ENCODE data around the gene PCSK4. TPM values are rescaled to one million over a fixed set of nuclear protein-coding genes. Genes with fewer than 3 reads are reported as not detected.
A peak's percentile ranks its signal among the peaks of the same experiment; 100 is the strongest.

PCSK4 gene
- total and polyA plus RNA-seq, 10 of the 15 experiments (the other 5 are each of a cell fraction or from before 2014, with no cell fraction given), result 0.27 to 0.99 (median 0.40) TPM; not detected in 3

GRCh38 chr19:1438035-1438932, 51.9 kb downstream of the PCSK4 start, which contains the start of gene RPS15:
Gene RPS15, plus strand, starts transcription at chr19:1438396. Its CDS starts 30 bp downstream, at chr19:1438426.
- DNase-seq (ENCODE audit: low read depth, low spot score) (peak; percentile 84), ATAC-seq (peak; percentile 91), FAIRE-seq (peak; percentile 98)
- peak within 1 kb of the TSS; percentile 77 for H2AFZ ChIP-seq (ENCODE audit: control insufficient read depth, low read depth, low read length)
- intact Hi-C loops (cut with micrococcal nuclease; ENCODE audit: unreplicated experiment), result no loop called here
- in situ Hi-C loops (cut with MboI), result no loop called here
- H3K9ac ChIP-seq (ENCODE audit: control insufficient read depth, insufficient read depth, low read length), result peak within 1 kb of the TSS; percentile 86
- H3K27ac ChIP-seq (ENCODE audit: control insufficient read depth, insufficient read depth), result peak within 1 kb of the TSS; percentile 93
- peaks cover 30% of the 10 kb centered on the region for H3K79me2 ChIP-seq (ENCODE audit: control insufficient read depth, insufficient read depth, low read length)
- H3K36me3 ChIP-seq (ENCODE audit: control insufficient read depth in 2 of 2, insufficient read depth in 2 of 2, low read length in 1 of 2), result peaks cover 15 to 31% of the 10 kb centered on the region in 2 experiments
- H4K20me1 ChIP-seq (ENCODE audit: control insufficient read depth, insufficient read depth), result no peaks in the 10 kb centered on the region; the same call in 1 of the 2 replicates
- H3K4me2 ChIP-seq (ENCODE audit: control insufficient read depth, insufficient read depth), result peak within 1 kb of the TSS; percentile 95; the same call in 1 of the 2 replicates
- BruUV-seq (replicated peaks), result TSS peak; percentile 84
- RAD21 ChIA-PET (ENCODE audit: unreplicated experiment), result no interaction called here
- H3K27me3 ChIP-seq (replicated peaks in 1 of 2; ENCODE audit: control insufficient read depth in 2 of 2, insufficient read depth in 2 of 2, low read length in 1 of 2), result no peaks in the 10 kb centered on the region
- POLR2A ChIA-PET, result no interaction called here
- SMC1A ChIA-PET (ENCODE audit: uncharacterized antibody, unreplicated experiment), result interaction anchor here (0.7 to 1.4 kb wide), 3 partner anchors 17 to 75 kb away, joined by 3 to 4 read pairs (median 3); no protein-coding TSS in a partner anchor
- H3K4me3 ChIP-seq, result peak within 1 kb of the TSS; percentile 98
- no peaks in the 10 kb centered on the region for H3K9me3 ChIP-seq (replicated peaks; ENCODE audit: control insufficient read depth, insufficient read depth, low read length)
- WGBS (ENCODE audit: insufficient coverage, insufficient replicate concordance, low lambda C conversion rate, missing lambda C conversion rate), result 1% methylated on average over 90 of the region's 100 CpGs
- peaks cover 8% of the 10 kb centered on the region for H3K4me1 ChIP-seq (ENCODE audit: control insufficient read depth, insufficient read depth, low read length)
- CTCF ChIA-PET, result interaction anchor here (0.6 to 2.0 kb wide), 4 partner anchors 24 to 160 kb away, joined by 3 to 6 read pairs (median 4); no protein-coding TSS in a partner anchor
- TF ChIP-seq BHLHE40 (IDR thresholded peaks at IDR 0.05; ENCODE audit: borderline replicate concordance in 1 of 2, low read depth in 2 of 2, low read length in 1 of 2) (peak; percentile 78 to 81; a peak in 3 of 4 replicates), TCF7 (IDR thresholded peaks at IDR 0.05; ENCODE audit: borderline replicate concordance) (no peak), WRNIP1 (IDR thresholded peaks at IDR 0.05; ENCODE audit: borderline replicate concordance, low read depth, low read length) (no peak), CREM (IDR thresholded peaks at IDR 0.05; ENCODE audit: low read depth) (peak; percentile 88), NFYB (IDR thresholded peaks at IDR 0.05; ENCODE audit: insufficient read depth, low read depth, low read length) (no peak), ZNF24 (IDR thresholded peaks at IDR 0.05) (no peak), FOS (IDR thresholded peaks at IDR 0.05; ENCODE audit: borderline replicate concordance, extremely low read depth, insufficient read length) (no peak), ZSCAN29 (IDR thresholded peaks at IDR 0.05) (peak; percentile 87), POLR2AphosphoS2 (IDR thresholded peaks at IDR 0.05; ENCODE audit: low read depth, low read length) (peak; percentile 98), SMAD1 (IDR thresholded peaks at IDR 0.05; ENCODE audit: low read depth, partially characterized antibody) (peak; percentile 49), PML (IDR thresholded peaks at IDR 0.05; ENCODE audit: low read length) (peak; percentile 99), SPI1 (IDR thresholded peaks at IDR 0.05; ENCODE audit: borderline replicate concordance, insufficient read depth, low read depth, low read length) (peak; percentile 84; the same call in 1 of the 2 replicates), E2F8 (IDR thresholded peaks at IDR 0.05; ENCODE audit: low read depth, partially characterized antibody) (no peak), TCF12 (IDR thresholded peaks at IDR 0.05; ENCODE audit: low read depth, low read length) (peak; percentile 46; the same call in 1 of the 2 replicates), SIX5 (IDR thresholded peaks at IDR 0.05; ENCODE audit: low read depth, low read length, severe bottlenecking) (peak; percentile 24), ZNF207 (IDR thresholded peaks at IDR 0.05; ENCODE audit: borderline replicate concordance) (peak; percentile 90), ASH2L (IDR thresholded peaks at IDR 0.05; ENCODE audit: borderline replicate concordance, low read depth) (0 out of 2 replicates have a peak, but pooled peaks have one; percentile 92), SIN3A (IDR thresholded peaks at IDR 0.05; ENCODE audit: low read depth, low read length) (peak; percentile 89), STAT1 (conservative IDR thresholded peaks at IDR 0.05) (0 out of 2 replicates have a peak, but pooled peaks have one; percentile 62), EGR1 (IDR thresholded peaks at IDR 0.05; ENCODE audit: borderline replicate concordance in 1 of 2, low read depth in 2 of 2, low read length in 2 of 2) (peak in 1 of 2 experiments; percentile 68; a peak in 2 of 3 replicates), BACH1 (IDR thresholded peaks at IDR 0.05; ENCODE audit: borderline replicate concordance) (peak; percentile 94), RUNX3 (IDR thresholded peaks at IDR 0.05; ENCODE audit: low read length) (peak; percentile 41; the same call in 1 of the 2 replicates)

Data from GM12878 (cell line).